Suprapubic skin (tissue), 4 donors: ENCODE data around the gene ATP1B1.

Experiments used
- CTCF ChIP-seq, 2 donors: fragments of 200-600 bp in 1 of 2; fragments of 450-650 bp in 1 of 2; sonication (generic) in 1 of 2; IDR thresholded peaks; one replicate each; pipeline ENCODE4 v1.5.1; 2016 to 2019; ENCODE audit warnings: antibody characterized with exemption in 2 of 2, mild to moderate bottlenecking in 1 of 2, moderate library complexity in 1 of 2
- POLR2A ChIP-seq, 2 donors: fragments of 450-650 bp; IDR thresholded peaks; one replicate each; pipeline ENCODE4 v1.6.1; 2017; ENCODE audit warnings: antibody characterized with exemption in 2 of 2, mild to moderate bottlenecking in 2 of 2, moderate library complexity in 2 of 2
- POLR2AphosphoS5 ChIP-seq, 3 donors: sonication (generic); formaldehyde crosslinking; IDR thresholded peaks; one replicate each; pipeline ENCODE4 v1.6.1; 2017; ENCODE audit warnings: antibody characterized with exemption in 3 of 3

GRCh38 chr1:169143346-169143745 lies 36.9 kb downstream of the ATP1B1 start:
- TF ChIP-seq POLR2A (IDR thresholded peaks at IDR 0.05) (no peak), CTCF (IDR thresholded peaks at IDR 0.05) (no peak), POLR2AphosphoS5 (IDR thresholded peaks at IDR 0.05) (no peak)
